Tibial nerve (tissue), 4 donors: Measurements from ENCODE around the gene CARS2. TPM values are rescaled to one million over a fixed set of nuclear protein-coding genes. Genes with fewer than 3 reads are reported as not detected.
A peak's percentile ranks its signal among the peaks of the same experiment; 100 is the strongest.

Experiments
- DNase-seq, 2 donors: peaks; one replicate each; pipeline ENCODE4 v3.0.0-alpha.2; 2019; ENCODE audit warnings: low spot score in 2 of 2
- H3K27ac ChIP-seq, 4 donors: fragments of 200-600 bp; sonication (generic) in 3 of 4; one replicate each; pipeline ENCODE4 v1.5.1; 2017 to 2019; ENCODE audit warnings: mild to moderate bottlenecking in 1 of 4
- H3K27me3 ChIP-seq, 2 donors: fragments of 200-600 bp; sonication (generic) in 1 of 2; one replicate each; pipeline versions ENCODE4 v1.5.1 to v1.6.0; 2017 to 2019
- H3K36me3 ChIP-seq, 3 donors: fragments of 200-600 bp; sonication (generic); one replicate each; pipeline ENCODE4 v1.5.1; 2018 to 2019
- H3K4me1 ChIP-seq, 4 donors: fragments of 200-600 bp; sonication (generic) in 3 of 4; one replicate each; pipeline ENCODE4 v1.5.1; 2017 to 2019
- H3K4me3 ChIP-seq, 4 donors: fragments of 200-600 bp; sonication (generic) in 3 of 4; one replicate each; pipeline ENCODE4 v1.5.1; 2017 to 2019; ENCODE audit warnings: mild to moderate bottlenecking in 1 of 4, moderate library complexity in 1 of 4
- H3K9me3 ChIP-seq, 4 donors: fragments of 200-600 bp; sonication (generic) in 3 of 4; one replicate each; pipeline ENCODE4 v1.5.1; 2017 to 2019
- EP300 ChIP-seq, 2 donors: sonication (generic); formaldehyde crosslinking; IDR thresholded peaks; one replicate each; pipeline ENCODE4 v1.6.1; 2017; ENCODE audit warnings: antibody characterized with exemption in 2 of 2, mild to moderate bottlenecking in 1 of 2
- POLR2A ChIP-seq, 2 donors: fragments of 450-650 bp; IDR thresholded peaks; one replicate each; pipeline ENCODE4 v1.6.1; 2017; ENCODE audit warnings: antibody characterized with exemption in 2 of 2, mild to moderate bottlenecking in 2 of 2, moderate library complexity in 2 of 2
- WGBS, 2 donors: methylation state at CpG; one replicate each; pipeline ENCODE4 v1.1.5; 2018; 5-methylcytosine and 5-hydroxymethylcytosine counted together
- total RNA-seq, 4 donors: library from RNA; depleted of rRNA; stranded (reverse); fragments of >200 nt; gene quantifications; one replicate each; pipeline ENCODE4 v1.1.0, GENCODE V29; 2016
- TF ChIP-seq, protein P1 (sequence below), 5 experiments: fragments of 200-600 bp in 3 of 5; fragments of 450-650 bp in 2 of 5; sonication (generic) in 3 of 5; IDR thresholded peaks; one replicate each; pipeline ENCODE4 v1.5.1; 2016 to 2019; ENCODE audit warnings: antibody characterized with exemption in 5 of 5, mild to moderate bottlenecking in 3 of 5, moderate library complexity in 2 of 5

CARS2 gene
- total RNA-seq, 4 donors from 2014 or later: 33.7 to 68.4 (median 64.3) TPM

DNA sequence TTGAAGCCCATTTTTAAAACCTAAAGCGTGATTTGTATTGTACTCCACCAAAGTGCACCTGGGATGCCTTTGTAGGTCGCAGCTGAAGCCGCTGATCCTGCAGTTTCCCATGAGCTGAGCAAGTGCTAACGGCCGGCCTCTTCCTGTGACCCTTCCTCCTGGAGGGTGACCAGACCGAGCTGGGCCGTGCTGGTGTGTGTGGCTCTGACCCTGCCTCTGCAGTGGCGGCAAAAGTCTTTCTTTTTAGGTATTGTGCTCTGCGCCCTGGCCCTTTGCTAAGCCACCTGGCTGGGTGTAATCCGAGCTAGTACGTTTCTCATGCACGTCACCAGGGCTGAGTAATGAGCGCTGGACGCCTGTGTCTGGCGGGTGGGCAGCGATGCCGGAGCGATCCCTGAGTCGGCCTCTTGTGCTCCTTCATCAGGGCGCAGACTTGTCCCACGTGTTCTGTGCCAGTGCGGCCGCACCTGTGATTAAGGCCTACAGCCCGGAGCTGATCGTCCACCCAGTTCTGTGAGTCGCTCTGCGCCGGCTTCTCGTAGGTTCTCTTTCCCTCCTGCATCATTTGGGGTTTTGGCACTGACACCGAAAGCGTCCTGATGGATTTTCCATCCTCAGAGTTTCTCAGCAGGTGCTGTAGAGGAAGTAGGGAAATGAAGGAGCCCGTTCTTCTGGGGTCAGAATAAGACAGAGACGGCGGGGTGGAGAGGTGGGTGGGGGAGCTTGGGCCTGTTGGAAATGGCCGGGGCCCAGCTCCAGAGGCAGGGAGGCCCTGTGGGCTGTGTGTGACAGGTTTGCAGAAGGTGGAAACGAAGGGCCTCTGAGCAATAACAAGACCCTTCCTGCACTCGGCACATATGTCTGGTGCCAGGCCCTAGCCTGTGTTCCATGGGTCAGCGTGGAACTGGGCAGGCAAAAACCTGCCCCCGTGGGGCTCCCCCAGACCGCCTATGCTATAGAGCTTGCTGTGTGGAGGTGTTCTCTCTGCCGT lies 80.9 kb downstream of the CARS2 start:
- Histone ChIP-seq H3K4me1 (peaks cover 0 to 32% (median 2%) of the 10 kb centered on the region in 4 donors), H3K36me3 (peaks cover 4 to 54% (median 8%) of the 10 kb centered on the region in 3 donors)

GRCh38 chr13:110620596-110620995 lies 85.3 kb downstream of the CARS2 start:
- peaks cover 0 to 54% (median 21%) of the 10 kb centered on the region in 4 donors for H3K4me1 ChIP-seq
- TF ChIP-seq EP300 (IDR thresholded peaks at IDR 0.05) (no peak), POLR2A (IDR thresholded peaks at IDR 0.05) (no peak)
- TF ChIP-seq, protein P1, sequence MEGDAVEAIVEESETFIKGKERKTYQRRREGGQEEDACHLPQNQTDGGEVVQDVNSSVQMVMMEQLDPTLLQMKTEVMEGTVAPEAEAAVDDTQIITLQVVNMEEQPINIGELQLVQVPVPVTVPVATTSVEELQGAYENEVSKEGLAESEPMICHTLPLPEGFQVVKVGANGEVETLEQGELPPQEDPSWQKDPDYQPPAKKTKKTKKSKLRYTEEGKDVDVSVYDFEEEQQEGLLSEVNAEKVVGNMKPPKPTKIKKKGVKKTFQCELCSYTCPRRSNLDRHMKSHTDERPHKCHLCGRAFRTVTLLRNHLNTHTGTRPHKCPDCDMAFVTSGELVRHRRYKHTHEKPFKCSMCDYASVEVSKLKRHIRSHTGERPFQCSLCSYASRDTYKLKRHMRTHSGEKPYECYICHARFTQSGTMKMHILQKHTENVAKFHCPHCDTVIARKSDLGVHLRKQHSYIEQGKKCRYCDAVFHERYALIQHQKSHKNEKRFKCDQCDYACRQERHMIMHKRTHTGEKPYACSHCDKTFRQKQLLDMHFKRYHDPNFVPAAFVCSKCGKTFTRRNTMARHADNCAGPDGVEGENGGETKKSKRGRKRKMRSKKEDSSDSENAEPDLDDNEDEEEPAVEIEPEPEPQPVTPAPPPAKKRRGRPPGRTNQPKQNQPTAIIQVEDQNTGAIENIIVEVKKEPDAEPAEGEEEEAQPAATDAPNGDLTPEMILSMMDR (IDR thresholded peaks at IDR 0.05): no peak
- no peaks in the 10 kb centered on the region for H3K9me3 ChIP-seq
- peaks cover 4 to 30% (median 8%) of the 10 kb centered on the region in 3 donors for H3K36me3 ChIP-seq
- no peak for DNase-seq
- no peak overlapping the region for H3K27ac ChIP-seq
- 37 to 43% methylated on average over 2 of the region's 2 CpGs for WGBS, 2 donors
- no peaks in the 10 kb centered on the region for H3K27me3 ChIP-seq
- no peak overlapping the region for H3K4me3 ChIP-seq

More for the DNA sequence above, 80.9 kb downstream of the CARS2 start:
- Histone ChIP-seq H3K27ac (peak overlapping the region in 1 of 4 donors; percentile 33), H3K4me3 (no peak overlapping the region), H3K9me3 (no peaks in the 10 kb centered on the region), H3K27me3 (no peaks in the 10 kb centered on the region)
- no peak for TF ChIP-seq POLR2A (IDR thresholded peaks at IDR 0.05)
- TF ChIP-seq, protein P1 (IDR thresholded peaks at IDR 0.05): no peak
- no peak for TF ChIP-seq EP300 (IDR thresholded peaks at IDR 0.05)
- WGBS, 2 donors: 80 to 84% methylated on average over 39 to 41 of the region's 41 CpGs
- no peak for DNase-seq

DNA sequence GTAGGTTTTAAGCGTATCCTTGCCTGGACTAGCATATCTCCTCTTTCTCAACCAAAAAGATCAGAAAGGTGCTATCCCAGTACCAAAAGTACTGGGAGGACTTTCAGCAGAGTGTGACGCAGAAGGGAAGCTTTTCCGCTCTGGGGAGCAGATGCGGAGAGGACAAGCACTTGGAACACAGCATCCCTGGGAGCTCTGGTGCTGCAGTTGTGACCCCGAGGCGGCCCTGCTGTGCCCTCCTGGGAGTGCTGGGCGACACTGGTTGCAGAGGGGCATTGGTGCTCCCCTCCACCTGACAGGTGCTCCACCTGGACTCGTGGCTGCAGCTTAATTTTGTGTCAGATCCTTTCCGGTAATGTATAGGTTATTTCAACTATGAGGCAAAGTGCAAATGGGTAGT lies 87.1 kb downstream of the CARS2 start:
- 92 to 95% methylated on average over 9 of the region's 9 CpGs for WGBS, 2 donors
- DNase-seq: no peak
- H3K4me1 ChIP-seq: peaks cover 0 to 53% (median 22%) of the 10 kb centered on the region in 4 donors
- no peaks in the 10 kb centered on the region for H3K9me3 ChIP-seq
- H3K36me3 ChIP-seq: peaks cover 0 to 14% (median 0%) of the 10 kb centered on the region in 3 donors
- TF ChIP-seq EP300 (IDR thresholded peaks at IDR 0.05) (no peak), POLR2A (IDR thresholded peaks at IDR 0.05) (no peak)
- TF ChIP-seq, protein P1 (IDR thresholded peaks at IDR 0.05): no peak
- no peak overlapping the region for H3K27ac ChIP-seq
- H3K27me3 ChIP-seq: no peaks in the 10 kb centered on the region
- H3K4me3 ChIP-seq: no peak overlapping the region

DNA sequence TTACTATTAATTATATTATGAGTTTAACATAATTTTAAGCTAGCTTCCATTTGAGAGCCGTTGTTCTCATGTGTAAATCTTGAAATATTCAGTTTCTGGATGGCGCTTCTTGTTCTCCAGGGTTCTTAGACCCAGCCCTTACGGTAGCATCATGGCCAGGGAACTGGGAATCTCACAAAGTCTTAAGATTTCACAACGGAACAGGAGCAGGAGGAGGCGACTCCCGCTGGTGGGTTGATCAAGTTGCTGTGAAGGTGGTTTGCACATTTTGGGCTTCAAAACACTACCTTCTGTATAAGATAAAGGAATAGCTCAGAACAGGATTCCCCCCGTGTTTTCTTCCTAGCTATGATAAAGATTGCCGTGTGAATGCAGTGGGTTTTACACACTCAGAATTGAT lies 87.7 kb downstream of the CARS2 start:
- TF ChIP-seq EP300 (IDR thresholded peaks at IDR 0.05): no peak
- peaks cover 0 to 48% (median 22%) of the 10 kb centered on the region in 4 donors for H3K4me1 ChIP-seq
- H3K36me3 ChIP-seq: peaks cover 0 to 8% (median 0%) of the 10 kb centered on the region in 3 donors
- 75 to 89% methylated on average over 8 of the region's 8 CpGs for WGBS, 2 donors
- H3K9me3 ChIP-seq: no peaks in the 10 kb centered on the region
- H3K27ac ChIP-seq: peak overlapping the region in 1 of 4 donors; percentile 92
- DNase-seq: no peak
- no peaks in the 10 kb centered on the region for H3K27me3 ChIP-seq
- H3K4me3 ChIP-seq: no peak overlapping the region

- no peaks in the 10 kb centered on the region for H3K9me3 ChIP-seq
- peak in 1 of 2 donors; percentile 35 for DNase-seq
- peaks cover 0 to under 1% (median 0%) of the 10 kb centered on the region in 3 donors for H3K36me3 ChIP-seq
- H3K4me1 ChIP-seq: peaks cover 0 to 47% (median 22%) of the 10 kb centered on the region in 4 donors
- TF ChIP-seq, protein P1 (IDR thresholded peaks at IDR 0.05): no peak
- TF ChIP-seq EP300 (IDR thresholded peaks at IDR 0.05): peak in 1 of 2 donors; percentile 36
- no peaks in the 10 kb centered on the region for H3K27me3 ChIP-seq
- H3K4me3 ChIP-seq: no peak overlapping the region
- H3K27ac ChIP-seq: peak overlapping the region in 2 of 4 donors; percentile 85 to 92
- 39 to 53% methylated on average over 8 of the region's 8 CpGs for WGBS, 2 donors
These were observed 88.4 kb downstream of the CARS2 start for GRCh38 chr13:110617321-110618072.
